ENCODE results near the gene ZNF768. TPM values are rescaled to one million over a fixed set of nuclear protein-coding genes. Genes with fewer than 3 reads are reported as not detected.

The ZNF768 gene
- total and polyA plus RNA-seq, 2 experiments from 2014 or later = 8.3 to 43.0 TPM

GRCh38 chr16:30557707-30557956, 31.3 kb upstream of the ZNF768 start (continued):
- no peak for TF ChIP-seq ZNF462 (CRISPR knock-in tag; IDR thresholded peaks at IDR 0.05)
- TF ChIP-seq ZNF114 (CRISPR knock-in tag; IDR thresholded peaks at IDR 0.05) = no peak
- no peak for TF ChIP-seq CREB1 (CRISPR knock-in tag; IDR thresholded peaks at IDR 0.05; ENCODE audit: low read depth)
- TF ChIP-seq JUNB (IDR thresholded peaks at IDR 0.05; ENCODE audit: unreplicated experiment) = no peak
- TF ChIP-seq EZH2phosphoT487 (IDR thresholded peaks at IDR 0.05; ENCODE audit: unreplicated experiment) = no peak
- TF ChIP-seq ZNF331 (CRISPR knock-in tag; IDR thresholded peaks at IDR 0.05; ENCODE audit: low read depth) = no peak
- no peak for TF ChIP-seq ETS1 (IDR thresholded peaks at IDR 0.05)

- Mint-ChIP-seq H3K4me3 (peak overlapping the region; percentile 54), H3K36me3 (ENCODE audit: low read depth) (peaks cover 21% of the 10 kb centered on the region), H3K4me1 (peaks cover 21% of the 10 kb centered on the region), H3K9me3 (no peaks in the 10 kb centered on the region; the same call in 2 of the 3 replicates), H3K27me3 (ENCODE audit: insufficient read depth, low read depth, poor library complexity) (peaks cover 18% of the 10 kb centered on the region), H3K27ac (peak overlapping the region; percentile 3; the same call in 1 of the 2 replicates)
- Histone ChIP-seq H3K79me2 (replicated peaks; ENCODE audit: insufficient read depth) (peaks cover 3% of the 10 kb centered on the region; the same call in 1 of the 2 replicates), H3K4me2 (no peak overlapping the region), H2AFZ (no peak overlapping the region), H3K36me3 (ENCODE audit: insufficient read depth) (no peaks in the 10 kb centered on the region; the same call in 1 of the 2 replicates), H4K20me1 (replicated peaks; ENCODE audit: insufficient read depth) (no peaks in the 10 kb centered on the region), H3F3A (replicated peaks; ENCODE audit: low read depth) (0 out of 2 replicates have a peak, but pooled peaks cover 17% of the 10 kb centered on the region), H3K4me1 (ENCODE audit: insufficient read depth) (peaks cover 20% of the 10 kb centered on the region), H3K4me3 (no peak overlapping the region), H3K27ac (ENCODE audit: low read depth) (no peak overlapping the region), H3K27me3 (ENCODE audit: insufficient read depth) (no peaks in the 10 kb centered on the region), H3K9me2 (ENCODE audit: insufficient read depth) (0 out of 2 replicates have a peak, but pooled peaks cover 3% of the 10 kb centered on the region)
- DNase-seq (ENCODE audit: low spot score) (no peak), ATAC-seq (no peak)
- no peak for TF ChIP-seq EZH2 (IDR thresholded peaks at IDR 0.05; ENCODE audit: low read depth, unreplicated experiment)
- no peak for TF ChIP-seq STAT1 (IDR thresholded peaks at IDR 0.05; ENCODE audit: unreplicated experiment)
- TF ChIP-seq CTCF (conservative IDR thresholded peaks at IDR 0.05; ENCODE audit: low read depth in 2 of 2) = no peak
- TF ChIP-seq ZNF331 (CRISPR knock-in tag; IDR thresholded peaks at IDR 0.05; ENCODE audit: low read depth) = no peak
- TF ChIP-seq EZH2phosphoT487 (IDR thresholded peaks at IDR 0.05; ENCODE audit: unreplicated experiment) = no peak
These were observed 29.7 kb upstream of the ZNF768 start for GRCh38 chr16:30556125-30556473.

Measured in GM23338 (cell line).